Stimulated activated naive B cell treated with anti-CD40 and anti-IgM and Interleukin-4, amounts not matched to agents 10 μg/mL and 1 μg/mL and 100 μg/mL, for 72 hours (primary cell): ENCODE measurements around the gene SLCO4A1.
A peak's percentile ranks its signal among the peaks of the same experiment; 100 is the strongest.

ENCODE experiments used
- ATAC-seq, 2 donors: fragments of 150-1000 bp; cut with Tn5 transposase; replicated peaks; 2 replicates each; pipeline ENCODE4 v1.10.0; 2021; ENCODE audit warnings: moderate library complexity in 1 of 2
- DNase-seq: peaks from one replicate; pipeline ENCODE4 v3.0.0; 2021
- H3K27ac Mint-ChIP-seq: one replicate; pipeline ENCODE4 v1.8.0; 2022; ENCODE audit warnings: mild to moderate bottlenecking, mixed read lengths
- H3K27me3 Mint-ChIP-seq, 2 donors: one replicate each; pipeline ENCODE4 v1.8.0; 2022; ENCODE audit warnings: mixed read lengths in 2 of 2
- H3K36me3 Mint-ChIP-seq, 2 donors: one replicate each; pipeline ENCODE4 v1.8.0; 2022; ENCODE audit warnings: mixed read lengths in 2 of 2, mild to moderate bottlenecking in 1 of 2
- H3K4me1 Mint-ChIP-seq, 2 donors: one replicate each; pipeline ENCODE4 v1.8.0; 2022; ENCODE audit warnings: mixed read lengths in 2 of 2, mild to moderate bottlenecking in 1 of 2
- H3K4me3 Mint-ChIP-seq, 2 donors: one replicate each; pipeline ENCODE4 v1.8.0; 2022; ENCODE audit warnings: mild to moderate bottlenecking in 2 of 2, mixed read lengths in 2 of 2, moderate library complexity in 1 of 2
- H3K9me3 Mint-ChIP-seq, 2 donors: one replicate each; pipeline ENCODE4 v1.8.0; 2022; ENCODE audit warnings: mixed read lengths in 2 of 2, mild to moderate bottlenecking in 1 of 2

SLCO4A1 gene

DNA sequence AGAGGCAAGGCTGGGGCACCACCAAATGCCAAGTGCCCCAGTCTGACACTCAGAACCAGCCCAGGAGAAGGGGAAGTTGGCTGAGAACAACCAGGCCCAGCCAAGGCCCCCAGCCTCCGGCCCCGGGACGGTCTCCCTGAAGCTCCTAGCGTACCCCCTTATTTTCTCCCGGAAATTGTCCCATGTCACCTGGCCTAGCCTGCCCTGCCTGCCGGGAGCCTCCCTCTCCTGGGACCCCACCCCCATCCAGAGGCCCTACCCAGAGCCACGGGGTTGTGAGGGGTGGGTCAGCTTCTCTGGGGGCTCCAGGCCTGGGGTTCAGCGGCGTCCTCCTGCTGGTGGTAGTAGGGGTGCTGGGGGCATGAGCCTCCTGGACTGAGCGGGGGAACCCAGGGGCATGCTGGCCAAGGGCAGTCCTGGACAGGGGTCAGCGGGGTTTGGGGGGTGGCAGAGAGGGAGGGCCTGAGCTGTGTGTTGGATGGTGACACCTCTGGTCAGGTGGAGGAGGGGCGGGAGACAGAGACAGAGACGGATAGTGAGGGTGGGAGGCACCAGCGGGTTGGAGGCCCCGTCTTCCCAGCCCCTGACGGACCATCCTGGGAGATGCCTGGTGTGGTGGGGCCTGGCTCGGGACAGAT is 7.9 kb upstream of the SLCO4A1 start:
- ATAC-seq (no peak), DNase-seq (no peak)
- H3K27ac Mint-ChIP-seq, result peak overlapping the region; percentile 31
- H3K9me3 Mint-ChIP-seq, result no peaks in the 10 kb centered on the region
- H3K27me3 Mint-ChIP-seq, result peaks cover 23 to 25% of the 10 kb centered on the region in 2 donors
- H3K4me3 Mint-ChIP-seq, result no peak overlapping the region
- peaks cover 14 to 20% of the 10 kb centered on the region in 2 donors for H3K4me1 Mint-ChIP-seq
- no peaks in the 10 kb centered on the region for H3K36me3 Mint-ChIP-seq

DNA sequence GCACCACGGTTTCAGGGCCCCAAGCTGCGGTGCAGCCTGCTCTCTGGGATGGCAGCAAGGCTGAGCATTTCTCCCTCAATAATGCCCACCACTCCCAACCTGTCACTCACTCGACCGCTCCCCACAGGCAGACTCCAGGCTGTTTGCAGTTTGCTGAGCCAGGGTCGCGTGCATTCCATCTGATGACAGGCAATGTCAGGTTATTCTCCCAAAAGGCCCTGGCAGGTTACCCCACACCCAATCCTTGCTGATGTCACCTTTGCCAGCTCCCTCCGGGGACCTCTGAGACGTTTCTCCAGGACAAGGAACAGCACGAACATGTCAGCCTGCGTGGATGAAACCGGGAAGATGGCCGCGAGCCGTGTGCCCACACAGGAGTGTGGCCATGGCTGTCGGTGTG is 7.1 kb upstream of the SLCO4A1 start:
- DNase-seq (no peak), ATAC-seq (no peak)
- Mint-ChIP-seq H3K36me3 (no peaks in the 10 kb centered on the region), H3K9me3 (no peaks in the 10 kb centered on the region), H3K27ac (peak overlapping the region; percentile 78), H3K27me3 (peaks cover 23 to 25% of the 10 kb centered on the region in 2 donors), H3K4me1 (peaks cover 12 to 20% of the 10 kb centered on the region in 2 donors), H3K4me3 (no peak overlapping the region)

DNA sequence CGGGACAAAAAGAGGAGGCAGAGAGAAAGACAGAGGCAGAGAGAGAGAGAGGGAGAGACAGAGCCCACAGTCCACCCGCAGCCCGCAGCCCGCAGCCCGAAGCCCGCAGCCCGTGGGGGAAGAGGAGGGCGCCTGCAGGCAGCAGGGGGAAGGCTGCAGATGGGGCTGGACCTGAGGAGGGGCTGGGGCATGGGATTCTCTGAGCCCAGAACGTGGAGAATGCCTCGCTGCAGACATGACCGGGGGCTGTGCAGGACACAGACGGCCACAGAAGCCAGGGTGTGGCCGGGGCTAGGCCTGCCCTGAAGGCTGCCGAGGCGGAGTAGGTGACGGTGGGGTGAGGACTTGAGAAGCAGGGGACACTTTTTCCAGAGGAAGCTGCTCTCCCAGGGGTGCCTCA is 6.5 kb upstream of the SLCO4A1 start:
- DNase-seq (no peak), ATAC-seq (no peak)
- peak overlapping the region; percentile 78 for H3K27ac Mint-ChIP-seq
- H3K27me3 Mint-ChIP-seq, result peaks cover 23 to 25% of the 10 kb centered on the region in 2 donors
- H3K4me3 Mint-ChIP-seq, result no peak overlapping the region
- H3K9me3 Mint-ChIP-seq, result no peaks in the 10 kb centered on the region
- H3K4me1 Mint-ChIP-seq, result peaks cover 8 to 17% of the 10 kb centered on the region in 2 donors
- no peaks in the 10 kb centered on the region for H3K36me3 Mint-ChIP-seq

DNA sequence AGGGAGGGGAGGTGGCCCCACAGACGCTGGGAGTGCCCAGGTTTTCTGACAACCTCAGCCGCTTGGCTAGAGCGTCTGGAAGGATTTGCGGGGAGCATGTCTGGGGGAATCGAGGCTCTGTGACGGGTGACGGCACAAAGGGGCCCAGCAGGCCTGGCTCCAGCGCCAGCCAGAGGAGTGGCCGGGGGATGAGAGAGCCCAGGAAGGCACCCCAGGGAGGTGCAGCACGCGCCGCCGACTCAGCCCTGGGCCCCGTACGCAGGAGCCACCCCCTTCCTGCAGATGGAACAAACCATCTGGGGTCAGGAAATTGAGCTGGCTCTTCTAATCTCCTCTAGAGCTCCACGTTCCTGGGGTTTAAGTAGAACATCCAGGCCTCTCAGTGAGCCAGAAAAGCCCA is 5.9 kb upstream of the SLCO4A1 start:
- no peak overlapping the region for H3K4me3 Mint-ChIP-seq
- no peaks in the 10 kb centered on the region for H3K36me3 Mint-ChIP-seq

DNA sequence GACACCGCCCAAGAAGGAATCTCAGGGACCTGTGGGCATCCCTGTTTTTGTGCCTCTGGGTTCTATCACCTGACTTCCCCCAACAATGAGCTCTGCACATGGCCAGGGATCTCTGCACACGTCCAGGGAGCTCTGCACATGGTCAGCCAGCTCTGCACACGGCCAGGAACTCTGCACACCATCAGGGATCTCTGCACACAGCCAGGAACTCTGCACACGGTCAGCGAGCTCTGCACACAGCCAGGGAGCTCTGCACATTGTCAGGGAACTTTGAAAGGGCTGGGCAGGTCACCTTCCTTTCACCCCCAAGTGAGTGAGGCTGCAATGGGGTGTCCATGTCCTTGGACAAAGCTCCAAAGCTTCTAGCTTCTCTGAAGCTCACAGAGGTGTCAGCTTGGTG is 5.2 kb upstream of the SLCO4A1 start:
- peaks cover 17% of the 10 kb centered on the region in 2 donors for H3K4me1 Mint-ChIP-seq
- no peaks in the 10 kb centered on the region for H3K9me3 Mint-ChIP-seq
- H3K36me3 Mint-ChIP-seq, result no peaks in the 10 kb centered on the region
- DNase-seq (no peak), ATAC-seq (no peak)
- no peak overlapping the region for H3K27ac Mint-ChIP-seq
- H3K27me3 Mint-ChIP-seq, result peaks cover 23 to 25% of the 10 kb centered on the region in 2 donors
- no peak overlapping the region for H3K4me3 Mint-ChIP-seq

More for the DNA sequence above, 5.9 kb upstream of the SLCO4A1 start:
- H3K27me3 Mint-ChIP-seq, result peaks cover 23 to 25% of the 10 kb centered on the region in 2 donors
- no peaks in the 10 kb centered on the region for H3K9me3 Mint-ChIP-seq
- H3K4me1 Mint-ChIP-seq, result peaks cover 13 to 19% of the 10 kb centered on the region in 2 donors
- no peak for DNase-seq
- H3K27ac Mint-ChIP-seq, result no peak overlapping the region
- ATAC-seq, result peak in 1 of 2 donors; percentile 34

DNA sequence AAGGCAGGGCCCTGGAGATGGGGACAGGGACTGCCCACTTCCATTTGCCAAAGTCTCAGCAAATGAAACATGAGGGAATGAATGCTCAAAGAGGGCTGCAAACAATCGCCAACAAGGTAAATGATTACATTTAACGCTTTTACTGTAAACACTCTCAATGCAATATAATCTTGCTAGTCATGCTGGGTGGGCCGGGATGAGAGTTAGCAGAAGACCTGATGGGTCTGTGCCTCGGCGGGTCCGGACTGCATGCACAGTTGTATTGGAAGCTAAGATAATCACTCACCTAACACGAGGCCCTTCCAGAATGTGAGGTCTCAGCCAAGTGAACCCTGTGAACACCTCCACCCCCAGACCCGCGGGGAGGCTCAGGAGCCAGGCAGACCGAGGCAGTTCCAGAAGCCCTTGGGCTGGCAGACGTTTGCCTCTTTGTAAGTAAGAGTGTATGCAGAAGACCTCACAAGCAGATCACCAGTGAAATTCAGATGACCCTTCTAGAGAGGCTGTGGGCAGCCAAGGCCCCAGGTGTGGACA is 4.7 kb upstream of the SLCO4A1 start:
- Mint-ChIP-seq H3K9me3 (no peaks in the 10 kb centered on the region), H3K4me1 (peaks cover 14 to 15% of the 10 kb centered on the region in 2 donors), H3K27ac (no peak overlapping the region), H3K27me3 (peaks cover 20 to 23% of the 10 kb centered on the region in 2 donors), H3K4me3 (no peak overlapping the region), H3K36me3 (no peaks in the 10 kb centered on the region)
- no peak for ATAC-seq
- DNase-seq, result no peak

DNA sequence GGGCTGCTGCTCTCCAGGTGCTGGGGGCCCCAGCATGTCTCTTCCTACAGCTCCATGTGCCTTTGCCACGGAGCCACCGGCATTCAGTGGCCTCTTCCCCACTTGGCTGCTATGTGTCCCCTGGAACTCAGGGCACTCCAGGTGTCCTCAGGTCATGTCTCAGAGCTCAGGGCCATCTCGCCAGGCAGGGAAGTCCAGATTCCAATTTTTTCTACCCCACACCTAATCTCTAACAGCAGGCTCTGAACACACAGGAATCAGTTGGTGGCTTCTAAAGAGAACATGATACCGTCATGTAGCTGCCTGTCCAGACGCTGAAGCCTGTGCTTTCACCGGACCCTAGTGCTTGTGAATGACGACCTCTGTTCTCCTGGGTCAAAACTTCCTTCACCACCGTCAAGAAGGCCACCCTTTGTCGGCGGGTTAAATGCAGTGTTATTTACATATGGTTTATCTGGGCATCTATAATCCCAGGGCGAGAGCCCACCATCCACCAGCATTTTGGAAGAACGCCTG is 4.2 kb upstream of the SLCO4A1 start:
- ATAC-seq, result no peak
- no peaks in the 10 kb centered on the region for H3K36me3 Mint-ChIP-seq
- no peak overlapping the region for H3K27ac Mint-ChIP-seq
- H3K27me3 Mint-ChIP-seq, result peaks cover 15 to 18% of the 10 kb centered on the region in 2 donors
- no peak for DNase-seq
- H3K4me3 Mint-ChIP-seq, result no peak overlapping the region
- H3K4me1 Mint-ChIP-seq, result peaks cover 11 to 14% of the 10 kb centered on the region in 2 donors
- H3K9me3 Mint-ChIP-seq, result no peaks in the 10 kb centered on the region

DNA sequence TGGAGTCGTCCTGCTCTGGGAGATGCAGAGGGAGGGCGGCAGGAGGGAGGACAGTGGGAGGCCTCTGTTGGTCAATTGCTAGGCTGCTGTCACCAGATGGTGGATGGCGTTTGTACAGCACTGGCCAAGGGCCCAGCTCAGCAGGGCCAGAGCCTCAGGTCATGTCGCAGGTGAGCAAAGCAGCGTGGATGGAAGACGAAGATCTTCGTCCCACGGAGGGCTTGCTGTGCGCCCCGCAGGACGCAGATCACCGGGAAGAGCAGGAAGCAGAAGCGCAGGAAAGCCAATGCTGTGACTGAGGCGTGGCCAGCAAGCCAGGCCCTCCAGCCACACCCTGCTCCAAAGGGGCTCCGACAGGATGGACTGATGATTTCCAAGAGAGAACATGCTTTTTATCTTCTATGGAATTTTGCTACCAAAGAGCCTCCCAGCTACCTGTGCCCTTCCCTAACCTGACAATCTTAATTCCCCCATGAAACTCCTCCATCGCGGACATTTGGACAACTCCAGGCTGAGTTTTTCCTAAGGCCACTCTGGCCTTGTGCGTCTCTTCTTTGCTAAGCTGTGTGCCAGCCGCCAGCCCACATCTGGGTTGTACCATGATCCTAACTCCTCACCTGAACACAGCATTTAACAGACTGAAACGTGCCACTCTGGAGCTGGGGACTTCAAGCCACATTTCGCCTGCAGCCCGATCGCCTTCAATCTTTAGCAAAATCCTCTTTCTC is 3.5 kb upstream of the SLCO4A1 start:
- no peaks in the 10 kb centered on the region for H3K9me3 Mint-ChIP-seq
- no peak for ATAC-seq
- H3K4me3 Mint-ChIP-seq, result no peak overlapping the region
- DNase-seq, result no peak
- H3K4me1 Mint-ChIP-seq, result peaks cover 10 to 21% of the 10 kb centered on the region in 2 donors
- no peak overlapping the region for H3K27ac Mint-ChIP-seq
- H3K36me3 Mint-ChIP-seq, result no peaks in the 10 kb centered on the region
- peaks cover 15 to 16% of the 10 kb centered on the region in 2 donors for H3K27me3 Mint-ChIP-seq

DNA sequence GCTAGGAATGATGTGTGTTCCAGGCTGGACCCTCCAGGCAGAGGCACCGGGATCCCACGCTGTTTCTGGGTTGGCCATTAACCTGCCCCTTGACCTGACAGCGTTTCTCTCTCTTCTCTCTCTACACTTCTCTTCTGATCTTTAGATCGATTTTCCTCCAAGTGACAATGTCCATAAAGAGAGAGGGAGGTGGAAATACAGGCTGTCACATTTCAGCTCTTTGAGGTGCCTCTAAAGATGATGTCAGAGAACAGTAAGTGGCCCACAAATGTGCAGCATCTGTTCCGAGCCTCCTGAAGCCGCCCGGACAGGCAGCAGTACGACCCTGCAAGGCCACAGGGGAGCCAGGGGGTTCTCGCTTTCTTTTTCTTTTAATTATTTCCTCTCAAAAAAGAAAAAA is 2.5 kb upstream of the SLCO4A1 start:
- H3K27me3 Mint-ChIP-seq, result peaks cover 15 to 16% of the 10 kb centered on the region in 2 donors
- no peak overlapping the region for H3K4me3 Mint-ChIP-seq
- no peaks in the 10 kb centered on the region for H3K9me3 Mint-ChIP-seq
- no peak overlapping the region for H3K27ac Mint-ChIP-seq
- peaks cover 13 to 30% of the 10 kb centered on the region in 2 donors for H3K4me1 Mint-ChIP-seq
- H3K36me3 Mint-ChIP-seq, result peaks cover 0 to 2% of the 10 kb centered on the region in 2 donors
- DNase-seq, result no peak
- ATAC-seq, result no peak

DNA sequence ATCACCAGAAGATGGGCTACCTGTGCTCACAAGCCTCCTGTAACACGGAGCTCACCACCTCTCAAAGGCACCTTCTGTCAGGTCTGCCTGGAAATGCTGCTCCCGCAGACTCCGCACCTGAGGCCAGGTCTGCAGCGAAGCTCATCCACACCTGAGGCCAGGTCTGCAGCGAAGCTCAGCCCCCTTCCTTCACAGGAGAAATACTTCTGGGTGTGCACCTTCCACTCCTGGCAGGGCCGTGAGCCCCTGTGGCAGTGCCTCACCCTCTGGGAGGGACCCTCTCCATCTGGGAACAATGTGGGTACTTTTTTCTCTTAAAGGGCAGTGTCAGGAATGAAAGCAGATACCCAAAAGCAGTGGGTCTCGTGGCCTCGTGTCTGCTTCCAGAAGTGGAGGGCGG is 1.4 kb upstream of the SLCO4A1 start:
- no peak for DNase-seq
- no peak overlapping the region for H3K27ac Mint-ChIP-seq
- H3K4me3 Mint-ChIP-seq, result peak overlapping the region in 1 of 2 donors; percentile 89
- no peak for ATAC-seq
- no peaks in the 10 kb centered on the region for H3K9me3 Mint-ChIP-seq
- peaks cover 16 to 39% of the 10 kb centered on the region in 2 donors for H3K4me1 Mint-ChIP-seq
- H3K27me3 Mint-ChIP-seq, result peaks cover 5% of the 10 kb centered on the region in 2 donors
- peaks cover 0 to 5% of the 10 kb centered on the region in 2 donors for H3K36me3 Mint-ChIP-seq

DNA sequence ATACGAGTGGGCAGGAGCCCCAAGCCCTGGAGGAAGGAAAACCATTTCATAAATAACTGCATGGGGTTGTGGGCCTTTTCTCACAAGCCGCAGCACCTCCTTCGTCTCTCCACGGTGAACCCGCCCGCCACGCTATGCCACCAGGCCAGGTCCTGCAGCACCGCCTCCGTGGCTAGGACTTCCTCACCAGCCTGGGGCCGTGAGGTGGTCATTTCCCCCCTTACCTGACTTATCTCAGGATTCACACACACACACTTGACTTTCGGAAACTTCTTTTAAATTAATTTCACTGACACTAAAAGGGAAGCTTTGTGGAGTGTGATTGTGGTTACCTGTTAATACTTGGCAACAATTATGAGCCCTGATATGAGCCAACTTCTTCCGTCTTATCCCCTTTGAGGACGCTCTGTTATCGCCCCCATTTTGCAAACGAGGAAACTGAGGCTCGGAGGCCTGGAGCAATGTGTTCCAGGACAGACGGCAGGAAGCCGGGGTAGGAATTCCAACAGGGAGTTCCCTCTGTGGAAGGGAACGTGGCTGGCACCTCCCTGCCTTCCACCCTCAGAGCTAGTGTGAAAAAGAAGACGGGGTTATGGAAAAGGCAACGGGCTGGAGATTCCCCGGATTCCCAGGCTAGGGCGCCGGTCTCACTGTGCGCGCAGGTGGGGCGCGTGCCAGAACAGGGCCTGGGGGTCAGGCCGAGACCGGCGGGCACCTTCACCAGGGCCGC is 817 bp upstream of the SLCO4A1 start:
- Mint-ChIP-seq H3K27me3 (no peaks in the 10 kb centered on the region), H3K4me1 (peaks cover 14 to 44% of the 10 kb centered on the region in 2 donors), H3K4me3 (peak overlapping the region; percentile 84 to 89), H3K27ac (peak overlapping the region; percentile 90), H3K9me3 (no peaks in the 10 kb centered on the region), H3K36me3 (peaks cover 0 to 5% of the 10 kb centered on the region in 2 donors)
- ATAC-seq (peak in 1 of 2 donors; percentile 11), DNase-seq (no peak)

DNA sequence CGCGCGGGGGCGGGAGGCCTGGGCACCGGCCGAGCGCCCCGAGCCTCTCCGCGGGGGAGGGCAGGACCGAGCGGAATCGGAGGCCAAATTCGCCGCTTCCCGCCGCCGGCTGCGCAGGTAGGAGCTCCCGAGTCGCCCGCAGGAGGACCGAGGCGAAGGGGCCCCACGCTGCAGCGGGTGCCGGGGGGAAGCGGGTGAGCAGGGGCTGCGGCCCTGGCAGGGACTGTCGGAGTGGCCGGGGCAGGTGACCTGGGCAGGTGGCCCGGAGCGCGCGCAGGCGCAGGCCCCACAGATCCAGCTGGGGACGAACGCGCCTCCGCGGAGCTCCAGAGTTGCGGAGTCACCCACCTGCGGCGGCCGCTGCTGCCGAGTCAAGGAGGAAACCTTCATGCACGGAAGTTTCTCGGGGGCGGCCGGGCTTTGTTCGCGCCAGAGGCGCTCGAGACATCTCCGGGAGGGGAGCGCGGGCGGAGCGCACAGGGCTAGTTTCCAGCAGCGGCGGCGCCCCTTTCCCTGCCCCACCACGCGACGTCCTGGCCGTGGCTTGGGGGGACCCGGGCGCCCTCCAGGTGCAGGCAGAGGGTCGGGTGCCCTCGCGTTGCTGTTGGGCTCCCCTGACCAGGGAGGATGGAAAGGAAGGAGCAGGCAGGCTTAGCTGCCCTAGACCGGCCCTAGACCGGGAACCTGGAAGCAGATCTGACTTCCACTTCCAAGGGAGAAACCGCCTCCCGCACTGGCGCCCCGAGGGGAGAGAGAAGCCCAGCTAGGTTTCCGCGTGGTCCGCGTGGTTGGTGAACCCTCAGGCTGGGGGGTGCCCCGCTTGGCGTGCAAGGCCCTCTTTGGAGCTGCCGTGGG is 590 bp downstream of the SLCO4A1 start:
- Mint-ChIP-seq H3K27ac (peak overlapping the region; percentile 86), H3K4me1 (peaks cover 21 to 58% of the 10 kb centered on the region in 2 donors), H3K9me3 (no peaks in the 10 kb centered on the region), H3K27me3 (no peaks in the 10 kb centered on the region), H3K36me3 (peaks cover 3 to 9% of the 10 kb centered on the region in 2 donors), H3K4me3 (peak overlapping the region; percentile 85 to 89)
- ATAC-seq, result peak; percentile 33 to 49
- DNase-seq, result no peak

DNA sequence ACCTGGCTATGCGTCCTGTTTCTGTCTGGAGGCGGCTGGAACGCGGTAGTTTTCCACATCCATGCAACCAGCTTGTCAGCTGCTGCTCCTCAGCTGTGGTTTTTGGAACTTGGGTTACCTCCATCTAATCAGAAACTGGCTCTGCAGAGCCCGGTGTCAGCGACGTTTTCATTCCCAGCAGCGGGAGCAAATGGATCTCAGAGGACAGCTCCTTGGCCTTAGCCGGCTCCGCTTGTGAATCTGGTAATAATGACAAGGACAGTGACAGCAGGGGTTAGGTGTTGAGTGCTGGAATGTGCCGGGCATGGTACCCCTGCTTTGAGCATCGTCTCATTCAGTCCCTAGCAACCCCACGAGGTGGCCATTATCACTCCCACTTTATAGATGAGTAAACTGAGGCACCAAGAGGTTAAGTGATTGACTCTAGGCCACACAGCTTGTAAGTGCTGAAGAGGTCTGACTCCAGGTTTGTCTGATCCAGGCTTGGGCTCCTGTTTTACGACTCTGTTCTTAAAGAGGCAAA is 1.3 kb downstream of the SLCO4A1 start:
- peaks cover 24 to 65% of the 10 kb centered on the region in 2 donors for H3K4me1 Mint-ChIP-seq
- no peaks in the 10 kb centered on the region for H3K27me3 Mint-ChIP-seq
- no peak overlapping the region for H3K27ac Mint-ChIP-seq
- no peaks in the 10 kb centered on the region for H3K9me3 Mint-ChIP-seq
- ATAC-seq (no peak), DNase-seq (no peak)
- H3K4me3 Mint-ChIP-seq, result peak overlapping the region; percentile 85 to 89
- peaks cover 3 to 9% of the 10 kb centered on the region in 2 donors for H3K36me3 Mint-ChIP-seq
